GM12801 (cell line): ENCODE measurements around the gene SEC22C.

ENCODE experiments used
- CTCF ChIP-seq: IDR thresholded peaks from one replicate; pipeline ENCODE4 v1.5.1; 2011; ENCODE audit warnings: control low read depth; ENCODE audit not compliant: insufficient read length; ENCODE audit errors: extremely low read depth

Gene SEC22C

DNA sequence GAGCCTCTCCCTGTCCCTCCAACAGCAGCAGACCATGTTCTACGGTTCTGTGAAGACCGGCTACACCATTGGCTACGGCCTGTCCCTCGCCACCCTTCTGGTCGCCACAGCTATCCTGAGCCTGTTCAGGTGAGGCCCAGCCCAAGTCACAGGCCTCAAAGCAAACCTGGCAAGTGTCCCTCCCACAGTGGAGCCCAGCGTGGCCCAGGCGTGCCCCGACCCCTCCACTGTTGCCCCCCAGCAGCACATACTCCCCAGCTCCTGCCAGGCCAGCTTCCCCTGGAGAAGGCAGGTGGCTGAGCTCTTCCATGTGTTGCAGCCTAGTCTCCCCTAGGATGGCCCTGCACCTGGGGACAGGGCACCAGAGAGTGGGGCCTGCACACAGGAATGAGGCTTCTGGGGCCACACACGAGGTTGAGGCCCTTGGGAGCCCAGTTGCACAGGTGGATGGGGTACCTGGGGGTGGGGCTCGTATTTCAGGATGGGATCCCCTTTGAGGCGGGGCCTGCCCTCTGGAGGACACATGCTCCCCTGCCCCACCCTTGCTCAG is 54.3 kb downstream of the SEC22C start:
- no peak for TF ChIP-seq CTCF

DNA sequence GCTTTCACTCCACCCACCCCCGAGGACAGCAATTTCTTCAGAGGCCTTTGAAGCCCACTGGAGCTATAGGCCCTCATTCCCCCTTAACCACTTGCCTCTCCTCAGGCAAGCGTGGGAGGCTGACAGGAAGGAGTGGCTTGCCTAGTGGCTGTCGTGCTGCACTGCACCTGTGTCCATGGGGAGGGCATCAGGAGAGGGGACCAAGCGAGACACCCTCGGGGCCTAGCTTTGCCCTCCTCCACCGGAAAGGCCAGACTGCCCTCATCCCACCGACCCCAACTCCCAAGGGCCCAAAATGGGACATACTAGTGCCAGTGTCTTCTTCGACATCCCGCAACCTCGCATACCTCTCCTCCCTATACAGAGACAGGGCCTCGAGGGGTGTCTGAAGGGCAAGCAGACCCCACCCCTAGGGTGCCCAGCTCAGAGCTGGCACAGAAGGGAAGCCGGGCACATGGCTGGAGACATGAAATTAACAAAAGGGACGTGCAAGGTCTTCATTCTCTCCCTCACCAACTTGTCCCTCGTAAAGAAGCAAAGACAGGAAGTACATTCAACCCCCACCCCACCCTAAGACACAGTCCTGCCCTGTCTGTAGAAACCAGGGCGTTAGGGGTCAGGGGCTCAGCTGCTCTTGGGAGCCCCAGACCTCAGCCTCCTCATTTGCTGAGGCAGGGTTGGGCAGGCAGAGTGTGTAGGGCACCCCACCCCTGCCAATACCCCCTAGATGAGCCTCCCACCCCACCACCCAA is 55.0 kb downstream of the SEC22C start:
- no peak for TF ChIP-seq CTCF

DNA sequence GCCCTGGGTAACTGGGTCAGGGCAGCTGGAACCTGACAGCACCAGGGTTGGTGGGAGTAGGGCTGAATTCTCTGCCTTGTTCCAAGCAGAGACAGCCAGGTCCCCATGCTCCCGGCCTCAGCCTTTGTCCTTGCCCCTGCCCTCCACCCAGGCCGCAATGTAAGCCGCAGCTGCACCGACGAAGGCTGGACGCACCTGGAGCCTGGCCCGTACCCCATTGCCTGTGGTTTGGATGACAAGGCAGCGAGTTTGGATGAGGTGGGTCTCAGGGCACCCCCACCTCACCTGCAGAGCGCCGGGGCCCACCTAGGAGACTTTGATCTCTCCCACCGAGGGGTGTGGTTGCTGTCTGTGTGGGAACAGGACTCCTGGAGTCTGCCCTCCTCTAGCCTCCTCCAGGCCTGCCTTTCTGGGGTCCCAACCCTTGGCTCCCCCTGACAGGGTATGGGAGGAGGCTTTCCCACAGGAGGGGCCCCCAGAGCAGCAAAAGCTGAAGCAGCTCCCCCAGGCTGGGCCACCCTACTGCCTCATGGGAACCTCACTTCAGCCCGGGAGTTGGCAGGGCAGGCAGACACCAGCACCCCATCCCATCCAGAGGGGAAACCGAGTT is 55.9 kb downstream of the SEC22C start:
- TF ChIP-seq CTCF, result no peak

DNA sequence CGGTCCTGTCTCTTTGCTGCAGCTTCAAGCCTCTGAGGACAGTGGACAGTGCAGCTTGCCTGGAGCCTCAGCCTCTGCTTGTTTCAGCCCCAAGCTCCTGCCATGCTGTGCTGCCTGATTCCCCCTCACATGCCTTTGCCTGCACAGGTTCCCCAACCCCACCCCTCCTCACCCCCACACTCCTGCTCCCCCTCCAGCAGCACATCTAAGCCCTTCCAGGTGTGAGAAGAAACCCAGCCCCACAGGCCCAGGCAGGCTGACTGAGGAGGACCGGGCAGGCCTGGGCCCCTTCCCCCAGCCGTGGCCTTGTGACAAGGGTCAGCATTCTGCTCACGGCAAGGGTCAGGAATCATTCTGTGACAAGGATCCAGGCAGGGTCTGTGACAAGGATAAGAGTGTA is 56.6 kb downstream of the SEC22C start:
- no peak for TF ChIP-seq CTCF

GRCh38 chr3:42524751-42525150 is 57.0 kb downstream of the SEC22C start:
- TF ChIP-seq CTCF, result no peak

GRCh38 chr3:42520906-42521305 is 60.9 kb downstream of the SEC22C start:
- TF ChIP-seq CTCF, result no peak

- TF ChIP-seq CTCF, result no peak
Measured at GRCh38 chr3:42520336-42520735, 61.4 kb downstream of the SEC22C start.
